NCI-H345 (cell line): ENCODE data around the gene JADE1.

Source experiments
- DNase-seq: peaks from one replicate; lab custom pipeline; 2025; lab: John Stamatoyannopoulos, UW

Gene JADE1

DNA sequence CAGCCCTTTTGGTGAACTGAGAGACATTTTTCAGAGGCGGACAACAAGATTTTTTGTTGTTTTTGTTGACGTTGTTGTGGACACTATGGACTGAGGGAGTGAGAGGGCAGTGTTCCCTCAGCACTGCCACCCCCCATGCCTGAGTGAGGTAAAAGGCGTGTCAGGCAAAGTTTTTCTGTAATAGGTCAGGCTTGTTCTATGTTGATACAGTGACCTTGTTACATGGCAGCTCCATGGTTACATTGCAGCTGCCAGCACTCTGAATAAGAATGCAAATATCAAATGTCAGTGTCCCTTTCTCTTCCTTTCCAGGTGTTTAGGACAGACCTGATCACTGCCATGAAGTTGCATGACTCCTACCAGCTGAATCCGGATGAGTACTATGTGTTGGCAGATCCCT is 36.6 kb downstream of the JADE1 start:
- DNase-seq: peak; percentile 76

DNA sequence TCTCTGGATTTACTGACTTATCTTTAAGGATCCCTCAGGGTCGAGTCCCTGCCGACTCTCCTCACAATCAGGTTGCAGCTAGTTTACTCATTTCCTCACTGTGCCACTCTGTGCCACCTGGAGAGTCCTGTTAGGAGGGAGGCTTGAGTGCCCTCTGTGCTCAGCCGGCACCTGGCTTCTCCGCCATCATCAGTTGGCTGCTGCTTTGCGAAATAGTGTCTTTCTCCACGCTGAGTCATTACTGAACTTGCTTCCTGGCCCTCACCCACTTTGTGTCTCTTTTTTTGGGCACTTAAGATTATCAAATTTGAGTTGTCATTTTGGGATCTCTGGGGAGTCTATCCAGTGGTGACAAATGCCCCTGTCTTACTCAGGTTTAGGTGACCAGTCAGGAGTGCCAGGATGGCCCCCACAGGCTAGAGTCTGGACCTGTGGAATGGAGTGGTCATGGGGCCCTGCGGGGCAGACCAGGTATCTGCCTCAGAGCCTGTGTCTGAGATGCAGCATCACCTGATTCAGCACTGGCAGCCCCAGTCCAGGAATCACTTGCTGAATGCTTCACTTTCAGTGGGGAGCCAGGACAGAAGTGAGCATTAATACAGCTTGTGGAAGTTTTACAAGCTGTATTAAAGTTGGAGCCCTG is 37.7 kb downstream of the JADE1 start:
- DNase-seq: peak; percentile 70

DNA sequence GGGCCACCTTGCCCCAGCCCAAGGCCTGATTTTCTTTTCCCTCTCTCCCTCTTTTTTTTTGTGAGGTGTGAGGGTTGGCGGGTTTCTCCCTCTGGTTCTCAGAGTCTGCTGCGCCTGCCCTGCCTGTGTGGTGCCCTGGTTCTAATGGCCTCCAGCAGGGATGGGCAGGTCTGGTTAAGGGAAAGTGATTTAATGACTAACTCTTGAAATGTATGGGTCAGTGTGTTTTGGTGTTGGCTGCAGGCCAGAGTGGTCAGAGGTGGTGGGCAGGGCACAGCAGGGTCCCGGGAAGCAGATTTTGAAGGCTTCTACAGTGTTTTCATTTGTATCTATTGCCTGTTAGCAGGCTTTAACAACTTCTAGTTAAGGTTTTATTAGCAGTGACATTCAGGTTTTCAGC is 39.0 kb downstream of the JADE1 start:
- no peak for DNase-seq

DNA sequence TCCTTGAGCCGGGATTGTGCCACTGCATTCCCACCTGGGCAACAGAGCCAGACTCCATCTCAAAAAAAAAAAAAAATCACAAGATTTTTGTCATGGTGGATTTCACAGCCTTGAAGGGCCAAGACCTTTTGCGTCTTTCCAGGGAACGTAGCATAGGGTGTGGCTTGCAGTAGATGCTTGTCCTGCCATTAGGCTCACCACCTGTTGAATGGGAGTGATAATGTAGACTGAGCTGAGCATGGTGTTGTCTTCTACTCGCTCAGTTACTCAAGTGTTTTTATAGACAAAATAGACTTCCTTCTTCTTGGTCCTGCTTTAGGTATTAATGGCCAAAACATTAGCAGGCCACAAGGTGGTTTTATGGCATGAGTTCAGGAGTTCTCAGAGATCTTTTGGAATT is 40.8 kb downstream of the JADE1 start:
- no peak for DNase-seq

DNA sequence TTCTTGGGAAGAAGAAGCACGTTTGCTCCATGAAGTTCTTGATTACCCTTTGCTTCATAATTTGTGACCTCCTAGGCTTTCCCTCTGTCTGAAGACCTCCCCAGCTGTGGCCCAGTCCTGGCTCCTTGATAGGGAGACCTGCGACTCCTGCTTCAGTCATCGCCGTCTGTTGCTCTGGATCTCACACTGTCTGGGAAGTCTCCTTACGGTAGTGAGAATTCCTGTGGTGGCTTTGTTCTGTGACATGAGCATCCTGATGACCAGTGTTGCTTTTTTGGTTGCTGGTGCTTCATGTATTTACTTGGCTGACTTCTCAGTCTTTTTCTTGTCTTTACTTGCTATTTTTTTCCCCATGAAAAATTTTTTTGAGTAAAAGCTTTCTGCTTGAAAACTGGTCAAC is 44.2 kb downstream of the JADE1 start:
- no peak for DNase-seq

DNA sequence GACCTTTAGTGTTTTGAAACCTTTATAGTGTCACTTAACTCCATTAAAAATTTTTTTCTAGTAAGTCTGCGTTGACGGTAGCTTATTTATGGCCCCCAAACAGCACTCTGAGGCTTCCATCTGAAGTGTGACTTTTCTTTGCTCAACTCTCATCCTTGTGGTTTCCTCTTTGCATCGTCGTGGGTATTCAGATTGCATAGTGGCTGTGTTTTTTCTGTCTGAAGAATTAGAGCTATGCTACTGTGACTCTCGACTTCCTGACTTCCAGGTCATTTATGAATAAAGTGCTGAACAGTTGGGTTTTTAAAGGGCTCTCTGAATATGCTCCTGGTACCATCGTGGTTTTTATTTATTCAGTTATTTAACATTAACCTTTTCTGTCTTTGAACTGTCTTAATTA is 44.9 kb downstream of the JADE1 start:
- DNase-seq: no peak

DNA sequence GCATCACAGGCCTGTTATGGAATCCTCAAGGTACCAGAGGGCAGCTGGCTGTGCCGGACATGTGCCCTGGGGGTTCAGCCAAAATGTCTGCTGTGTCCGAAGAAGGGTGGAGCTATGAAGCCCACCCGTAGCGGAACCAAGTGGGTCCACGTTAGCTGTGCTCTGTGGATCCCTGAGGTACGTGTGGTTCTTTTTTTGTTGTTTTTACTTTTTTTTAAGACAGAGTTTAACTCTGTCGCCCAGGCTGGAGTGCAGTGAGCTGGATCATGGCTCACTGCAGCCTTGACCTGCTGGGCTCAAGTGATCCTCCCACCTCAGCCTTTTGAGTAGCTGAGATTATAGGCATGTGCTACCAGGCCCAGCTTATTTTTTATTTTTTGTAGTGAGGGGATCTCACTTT is 46.1 kb downstream of the JADE1 start:
- DNase-seq: no peak

DNA sequence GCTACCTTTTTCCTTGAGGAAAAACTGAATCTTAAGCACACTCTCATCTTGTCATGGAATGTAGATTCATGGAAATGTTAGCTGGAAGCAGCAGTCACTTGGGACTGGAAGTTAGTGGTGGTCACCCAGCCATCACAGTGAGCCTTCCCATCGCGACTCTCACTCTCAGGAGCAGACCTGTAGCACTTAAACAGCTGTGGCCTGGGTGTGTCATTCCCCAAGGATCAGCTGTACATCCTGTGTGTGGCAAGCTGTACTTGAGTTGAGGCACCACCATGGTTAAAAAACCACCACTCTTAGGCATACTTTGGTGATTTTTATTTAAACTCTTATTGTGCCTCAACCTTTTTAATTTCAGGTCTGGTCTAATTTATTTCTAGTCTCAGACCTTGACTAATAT is 46.7 kb downstream of the JADE1 start:
- no peak for DNase-seq

DNA sequence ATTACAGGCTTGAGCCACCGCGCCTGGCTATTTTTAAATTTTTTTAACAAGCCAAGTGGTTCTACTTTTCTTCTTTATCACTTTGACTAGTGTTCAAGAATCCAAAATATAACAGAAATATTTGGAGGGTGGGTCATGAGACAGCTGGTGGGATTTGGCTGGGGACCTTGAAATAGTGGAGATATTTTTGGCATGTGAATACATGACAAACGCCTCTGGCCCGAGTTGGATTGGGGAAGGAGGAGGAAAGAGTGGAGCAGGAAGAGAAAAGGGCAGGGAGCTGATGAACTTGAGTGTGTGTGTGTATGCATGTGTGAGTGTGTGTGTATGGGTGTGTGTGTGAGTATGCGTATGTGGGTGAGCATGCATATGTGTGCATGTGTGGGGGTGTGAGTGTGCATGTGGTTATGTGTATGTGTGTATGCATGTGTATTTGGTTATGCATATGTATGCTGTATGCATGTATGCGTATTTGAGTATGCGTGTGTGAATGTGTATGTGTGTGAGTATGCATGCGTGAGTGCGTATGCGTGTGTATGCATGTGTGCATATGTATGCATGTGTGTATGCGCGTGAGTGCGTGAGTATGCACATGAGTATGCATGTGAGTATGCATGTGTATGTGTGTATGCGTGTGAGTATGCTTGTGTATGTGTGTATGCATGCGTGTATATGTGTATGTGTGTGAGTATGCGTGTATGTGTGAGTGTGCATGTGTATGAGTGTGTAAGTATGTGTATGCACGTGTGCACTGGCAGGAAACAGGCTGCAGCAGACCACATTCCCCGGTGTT is 49.6 kb downstream of the JADE1 start:
- DNase-seq: no peak

DNA sequence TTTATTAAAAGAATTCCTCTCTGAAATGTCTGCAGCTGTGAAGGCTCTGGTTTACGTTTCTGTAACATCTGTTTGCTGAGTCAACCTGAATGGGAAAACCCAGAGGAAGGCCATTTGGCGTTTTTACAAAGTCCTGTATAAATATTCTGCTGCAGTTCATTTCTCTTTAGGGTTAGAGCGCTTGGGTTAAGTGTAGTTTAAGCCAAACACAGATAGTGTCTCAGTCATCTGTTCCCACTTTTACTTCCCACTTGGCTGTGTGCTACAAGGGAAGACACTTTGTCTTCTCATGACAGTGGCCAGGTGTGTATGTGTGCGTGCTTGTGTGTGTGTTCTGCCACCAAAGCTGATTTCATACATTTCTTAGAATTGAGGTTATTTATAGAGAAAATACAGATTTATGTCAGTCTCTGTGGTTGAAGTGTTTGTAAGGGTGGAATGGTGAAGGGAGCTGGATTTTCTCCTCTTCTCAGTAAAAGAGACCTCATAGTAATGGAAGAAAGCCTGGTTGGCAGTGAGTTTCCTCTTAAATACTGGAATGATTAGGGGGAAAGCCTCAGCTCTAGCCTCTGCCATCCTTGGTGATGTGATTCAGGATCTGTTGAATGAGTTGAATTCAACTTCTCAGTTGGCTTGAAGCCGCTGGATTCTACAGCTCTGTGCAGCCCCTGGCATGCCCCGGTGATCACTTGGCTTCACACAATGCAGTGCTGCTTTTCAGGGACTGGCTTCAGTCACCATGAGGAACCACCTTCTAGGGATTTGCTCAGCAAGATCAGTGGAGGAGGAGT is 50.6 kb downstream of the JADE1 start:
- DNase-seq: no peak

DNA sequence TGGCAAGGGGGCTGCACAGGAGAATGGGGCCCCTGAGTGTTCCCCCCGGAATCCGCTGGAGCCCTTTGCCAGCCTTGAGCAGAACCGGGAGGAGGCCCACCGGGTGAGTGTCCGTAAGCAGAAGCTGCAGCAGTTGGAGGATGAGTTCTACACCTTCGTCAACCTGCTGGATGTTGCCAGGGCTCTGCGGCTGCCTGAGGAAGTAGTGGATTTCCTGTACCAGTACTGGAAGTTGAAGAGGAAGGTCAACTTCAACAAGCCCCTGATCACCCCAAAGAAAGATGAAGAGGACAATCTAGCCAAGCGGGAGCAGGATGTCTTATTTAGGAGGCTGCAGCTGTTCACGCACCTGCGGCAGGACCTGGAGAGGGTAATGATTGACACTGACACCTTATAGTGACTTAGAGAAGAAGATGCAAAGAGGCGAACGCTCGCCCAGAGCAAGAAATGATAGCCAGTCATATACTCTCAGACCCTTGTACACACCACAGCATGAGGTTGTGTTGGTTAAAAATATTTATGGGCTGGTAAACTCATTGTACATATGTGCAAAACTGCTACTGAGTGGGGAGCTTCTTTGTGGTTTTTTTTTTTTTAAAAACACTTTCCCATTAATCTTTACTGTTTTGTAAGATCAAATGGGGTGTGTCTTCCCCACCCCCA is 52.5 kb downstream of the JADE1 start:
- no peak for DNase-seq

DNA sequence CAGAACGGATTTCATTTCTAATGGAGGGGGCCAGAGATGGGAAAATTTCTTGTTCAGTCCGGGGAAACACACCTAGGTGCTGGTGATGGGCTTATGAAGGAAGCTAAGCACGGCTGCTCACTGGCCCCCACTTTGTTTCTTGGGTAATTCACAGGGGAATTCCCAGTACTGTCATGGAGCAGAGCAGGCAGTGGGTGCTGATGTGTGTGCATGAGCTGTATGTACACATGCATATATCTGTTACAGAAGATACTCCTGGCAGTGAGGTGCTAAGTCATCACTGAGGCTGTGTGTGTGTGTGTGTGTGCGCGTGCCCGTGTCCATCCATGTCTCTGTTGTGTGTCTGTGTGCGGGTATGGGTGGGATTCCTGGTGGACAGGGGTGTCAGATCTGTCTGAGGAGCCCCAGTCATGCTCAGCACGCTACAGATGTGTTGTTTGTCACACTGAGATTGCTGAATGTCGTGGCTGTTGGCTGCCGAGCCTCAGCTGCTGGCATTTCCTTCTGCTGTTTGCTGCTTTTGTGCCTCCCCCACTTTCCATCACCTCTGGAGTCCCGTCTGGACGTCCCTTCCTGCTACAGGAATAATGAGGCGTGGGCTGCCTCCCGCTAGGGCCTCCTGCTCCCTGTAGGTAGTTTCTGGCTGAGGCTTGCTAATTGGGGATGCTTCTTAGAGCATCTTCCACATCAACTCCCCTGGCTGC is 53.3 kb downstream of the JADE1 start:
- no peak for DNase-seq

DNA sequence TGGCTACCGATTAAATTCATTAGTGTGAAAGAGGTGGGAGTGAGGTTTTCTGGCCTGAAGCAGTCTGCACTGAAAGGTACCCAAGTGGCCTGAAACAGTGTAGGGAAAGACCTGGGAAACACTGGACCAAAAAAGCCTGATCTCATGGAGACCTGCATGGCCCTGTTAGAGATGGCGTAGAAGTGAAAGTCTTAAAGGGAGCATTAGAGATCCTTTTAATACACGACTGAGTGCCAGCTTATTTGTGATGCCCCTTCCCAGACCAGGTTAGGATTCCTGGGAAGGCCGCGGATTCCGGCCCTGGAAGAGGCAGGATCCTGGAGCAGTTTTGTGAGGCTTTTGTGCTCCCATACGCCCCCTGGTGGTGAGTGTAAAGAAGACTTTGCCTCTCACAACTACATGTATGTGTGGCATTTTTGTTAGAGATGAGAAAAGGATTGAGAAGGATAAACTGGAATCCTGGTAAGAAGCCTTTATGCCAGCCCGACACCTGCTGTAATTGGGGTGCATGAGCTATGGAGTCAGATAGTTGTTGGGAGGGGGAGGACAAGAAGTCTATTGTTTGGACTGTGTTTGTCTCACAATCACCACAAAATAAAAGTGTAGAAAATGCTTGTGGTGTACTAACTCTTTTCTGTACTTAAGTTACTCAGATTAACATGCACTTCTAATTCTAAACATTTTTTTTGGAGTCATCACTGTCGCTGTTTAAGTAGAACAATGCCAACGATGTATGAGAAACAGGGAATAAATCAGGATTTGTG is 54.0 kb downstream of the JADE1 start:
- DNase-seq: peak; percentile 47

DNA sequence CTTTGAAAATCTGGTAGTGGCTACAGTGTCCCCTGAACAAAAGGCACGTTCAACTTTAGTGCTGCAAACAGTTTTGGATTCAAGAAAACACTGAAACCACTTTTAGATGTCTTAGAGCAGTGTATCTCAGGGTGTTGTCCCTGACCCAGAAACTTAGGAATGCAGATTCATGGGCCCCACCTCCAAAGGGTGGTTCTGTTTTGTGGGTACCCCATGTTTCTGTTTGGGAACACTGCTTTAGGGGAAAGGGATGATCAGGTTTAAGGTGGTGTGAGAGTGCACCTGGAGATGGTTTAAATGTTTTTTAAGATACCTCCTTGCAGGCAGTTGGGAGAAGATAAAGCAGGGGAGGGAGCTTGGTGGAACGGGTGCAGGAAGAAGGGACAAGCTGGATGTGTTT is 55.6 kb downstream of the JADE1 start:
- DNase-seq: no peak

DNA sequence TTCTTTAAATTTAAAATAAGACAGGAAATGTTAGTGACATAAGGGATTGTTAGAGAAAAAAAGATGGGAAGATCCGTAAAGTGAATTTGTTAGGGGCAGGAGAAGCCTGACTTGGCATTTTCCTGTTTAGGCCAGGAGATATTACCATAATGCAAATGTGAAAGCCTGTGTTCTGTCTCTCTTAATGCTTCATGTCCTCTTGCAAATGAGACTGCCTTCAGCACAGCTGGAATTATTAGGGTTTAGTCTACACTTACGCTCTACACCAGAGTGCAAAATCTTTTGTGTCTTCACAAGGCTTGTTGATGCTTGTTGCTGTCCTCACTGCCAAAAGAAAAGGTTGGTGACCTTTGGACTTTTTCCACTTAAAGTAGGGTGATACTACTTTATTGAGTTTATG is 56.8 kb downstream of the JADE1 start:
- no peak for DNase-seq

DNA sequence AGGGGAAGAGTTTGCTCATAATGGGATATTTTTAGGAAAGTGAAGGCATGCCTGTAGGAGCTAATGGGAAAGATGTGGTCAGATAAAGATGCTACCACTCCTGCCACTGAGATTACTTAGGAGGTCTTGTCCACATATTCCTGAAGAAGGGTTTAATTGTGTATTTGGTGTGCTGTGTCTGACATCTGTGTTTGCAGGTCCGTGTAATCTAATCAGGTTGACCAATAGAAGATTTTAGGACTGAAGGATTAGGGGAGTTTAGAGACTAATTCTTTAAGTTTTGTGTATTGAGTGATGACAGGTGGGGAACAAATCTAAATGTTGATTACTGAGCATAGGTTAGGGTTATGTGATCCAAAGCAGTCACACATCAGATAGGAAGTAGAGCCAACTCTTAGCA is 57.2 kb downstream of the JADE1 start:
- no peak for DNase-seq

DNA sequence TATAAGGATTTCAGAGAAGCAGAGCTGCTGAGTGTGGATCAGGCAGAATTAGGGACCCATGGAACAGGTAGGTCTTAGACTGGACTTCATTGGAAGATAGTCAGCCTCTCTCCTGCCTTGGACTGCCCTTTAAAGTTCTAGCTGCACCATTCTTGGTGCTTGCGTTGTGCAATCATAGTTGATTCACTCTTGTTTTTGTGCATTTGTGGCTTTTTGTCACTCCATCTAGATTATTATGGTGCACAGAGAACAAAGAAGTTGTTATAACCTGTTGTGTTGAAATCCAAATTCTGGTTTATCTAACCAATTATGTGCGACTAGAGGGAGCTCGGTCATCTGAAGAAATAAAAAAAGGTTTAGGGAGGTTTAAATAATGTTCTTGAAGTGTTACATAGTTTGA is 59.3 kb downstream of the JADE1 start:
- no peak for DNase-seq

DNA sequence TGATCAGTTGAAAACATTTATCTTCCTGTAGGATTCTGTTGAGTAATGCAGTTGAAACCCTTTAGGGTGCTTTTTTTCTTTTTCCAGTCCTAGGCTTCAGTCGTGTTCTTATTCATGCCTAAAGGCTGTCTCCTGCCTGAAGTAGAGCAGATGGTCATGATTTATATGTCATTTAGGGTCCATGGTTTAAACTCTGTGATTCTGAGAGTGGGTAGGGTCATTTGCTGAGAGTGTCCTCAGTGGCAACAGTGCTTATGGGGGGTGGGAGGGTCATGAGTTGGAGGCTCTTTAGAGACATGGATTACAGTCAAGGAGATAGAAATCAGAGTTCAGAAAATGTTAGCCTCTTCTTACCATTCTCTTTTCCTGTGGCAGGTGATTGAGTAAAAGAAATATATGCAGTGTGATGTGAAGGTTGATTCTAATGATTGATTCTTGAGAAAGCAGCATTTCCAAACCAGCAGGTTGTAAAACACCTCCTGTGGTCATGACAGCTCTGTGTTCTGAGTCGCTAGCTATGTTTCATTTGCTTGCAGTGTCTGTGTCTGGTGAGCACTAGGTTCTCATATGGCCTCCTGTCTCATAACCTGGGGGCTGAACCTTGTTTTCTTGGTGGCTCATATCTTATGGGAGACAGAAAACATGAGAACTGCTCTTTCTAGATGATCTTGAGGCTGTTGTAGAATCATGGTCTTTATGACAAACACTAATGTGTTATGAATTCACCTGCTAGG is 60.4 kb downstream of the JADE1 start:
- DNase-seq: no peak

DNA sequence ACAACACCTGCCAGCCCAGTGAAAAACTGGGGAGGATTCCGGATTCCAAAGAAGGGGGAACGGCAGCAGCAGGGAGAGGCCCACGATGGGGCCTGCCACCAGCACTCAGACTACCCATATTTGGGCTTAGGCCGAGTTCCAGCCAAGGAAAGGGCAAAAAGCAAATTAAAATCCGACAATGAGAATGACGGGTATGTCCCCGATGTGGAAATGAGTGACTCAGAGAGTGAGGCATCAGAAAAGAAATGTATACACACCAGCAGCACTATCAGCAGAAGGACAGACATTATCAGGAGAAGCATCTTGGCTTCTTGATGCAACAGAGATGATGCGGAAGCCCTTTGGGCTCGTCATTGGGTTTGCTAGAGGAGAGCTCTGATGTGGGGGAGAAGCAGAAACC is 62.4 kb downstream of the JADE1 start:
- no peak for DNase-seq

DNA sequence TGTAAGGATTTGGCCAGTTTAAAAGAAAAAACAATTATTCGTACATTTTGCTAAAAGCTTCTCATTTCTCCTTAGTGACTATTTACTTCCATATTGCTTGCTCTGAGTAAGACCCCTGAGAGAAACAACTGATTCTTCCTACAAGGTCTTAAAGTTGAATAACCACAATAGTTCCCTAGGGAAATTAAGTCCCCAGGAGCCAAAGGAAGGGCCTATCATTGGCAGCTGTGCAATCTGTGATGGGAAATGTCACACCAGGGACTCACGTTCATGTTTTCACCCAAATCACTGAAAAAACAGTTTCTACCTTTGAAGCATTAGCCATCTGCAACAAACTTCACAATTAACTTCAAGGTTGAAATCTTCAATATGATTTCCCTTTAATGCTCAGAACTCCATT is 66.7 kb downstream of the JADE1 start:
- DNase-seq: no peak

DNA sequence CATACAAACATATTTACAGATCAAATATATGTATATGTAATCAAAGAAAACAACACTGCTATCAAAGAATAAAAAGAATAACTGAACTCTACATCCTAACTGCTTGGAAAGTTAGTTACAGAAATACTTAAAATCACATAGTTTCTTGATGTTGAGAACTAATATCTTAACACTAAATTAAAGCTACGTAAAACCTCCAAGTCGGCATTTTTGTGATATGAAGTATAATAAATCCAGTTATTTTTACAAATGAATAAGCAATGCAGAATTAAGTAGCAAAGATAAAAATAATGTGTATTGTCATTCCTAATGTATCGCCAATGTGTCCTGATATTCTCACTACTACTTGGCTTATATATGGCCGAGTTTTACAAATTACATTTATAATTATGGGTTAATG is 68.4 kb downstream of the JADE1 start:
- no peak for DNase-seq
